Stimulated activated naive B cell treated with anti-CD40 and anti-IgM and Interleukin-4, amounts not matched to agents 10 μg/mL and 1 μg/mL and 100 μg/mL, for 72 hours (primary cell): Measurements from ENCODE around the gene SULT1C2.

ENCODE experiments used
- ATAC-seq, 2 donors: fragments of 150-1000 bp; cut with Tn5 transposase; replicated peaks; 2 replicates each; pipeline ENCODE4 v1.10.0; 2021; ENCODE audit warnings: moderate library complexity in 1 of 2
- DNase-seq: peaks from one replicate; pipeline ENCODE4 v3.0.0; 2021
- H3K27ac Mint-ChIP-seq: one replicate; pipeline ENCODE4 v1.8.0; 2022; ENCODE audit warnings: mild to moderate bottlenecking, mixed read lengths
- H3K27me3 Mint-ChIP-seq, 2 donors: one replicate each; pipeline ENCODE4 v1.8.0; 2022; ENCODE audit warnings: mixed read lengths in 2 of 2
- H3K36me3 Mint-ChIP-seq, 2 donors: one replicate each; pipeline ENCODE4 v1.8.0; 2022; ENCODE audit warnings: mixed read lengths in 2 of 2, mild to moderate bottlenecking in 1 of 2
- H3K4me1 Mint-ChIP-seq, 2 donors: one replicate each; pipeline ENCODE4 v1.8.0; 2022; ENCODE audit warnings: mixed read lengths in 2 of 2, mild to moderate bottlenecking in 1 of 2
- H3K4me3 Mint-ChIP-seq, 2 donors: one replicate each; pipeline ENCODE4 v1.8.0; 2022; ENCODE audit warnings: mild to moderate bottlenecking in 2 of 2, mixed read lengths in 2 of 2, moderate library complexity in 1 of 2
- H3K9me3 Mint-ChIP-seq, 2 donors: one replicate each; pipeline ENCODE4 v1.8.0; 2022; ENCODE audit warnings: mixed read lengths in 2 of 2, mild to moderate bottlenecking in 1 of 2

The SULT1C2 gene

DNA sequence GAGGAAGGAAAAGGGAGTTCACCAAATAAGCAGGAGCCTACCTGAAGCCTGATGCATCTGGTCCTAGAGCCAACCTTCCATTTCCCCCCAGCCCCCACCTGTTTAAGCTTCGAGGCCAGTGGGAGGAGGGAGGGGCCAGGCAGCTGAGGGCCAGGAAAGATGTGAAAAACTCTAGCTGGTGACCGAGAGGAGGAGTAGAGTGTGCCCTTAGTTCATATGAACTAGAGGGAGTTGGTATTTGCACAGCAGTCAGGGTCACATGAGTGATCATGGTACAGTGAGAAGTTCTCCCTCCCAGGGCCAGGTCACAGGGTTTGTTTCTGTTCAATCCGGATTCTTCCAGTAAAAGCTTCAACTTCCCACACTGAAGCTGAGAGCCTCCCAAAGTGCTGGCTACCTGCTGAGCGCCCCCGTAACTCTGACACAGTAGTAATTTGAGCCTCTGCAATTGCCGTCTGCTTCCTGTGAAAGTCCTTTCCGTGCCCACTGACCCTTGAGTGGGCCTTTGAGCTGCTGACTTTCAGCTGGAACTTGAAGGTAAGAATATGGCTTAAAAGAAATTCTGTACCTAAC is at the start of gene SULT1C2:
Gene SULT1C2, plus strand, starts transcription at position 362 of the 573 bp plus-strand sequence. CDS start 4,773 bp downstream, outside the sequence.
- peaks cover 11 to 19% of the 10 kb centered on the region in 2 donors for H3K27me3 Mint-ChIP-seq
- DNase-seq, result no peak
- no peak within 1 kb of the TSS for H3K27ac Mint-ChIP-seq

DNA sequence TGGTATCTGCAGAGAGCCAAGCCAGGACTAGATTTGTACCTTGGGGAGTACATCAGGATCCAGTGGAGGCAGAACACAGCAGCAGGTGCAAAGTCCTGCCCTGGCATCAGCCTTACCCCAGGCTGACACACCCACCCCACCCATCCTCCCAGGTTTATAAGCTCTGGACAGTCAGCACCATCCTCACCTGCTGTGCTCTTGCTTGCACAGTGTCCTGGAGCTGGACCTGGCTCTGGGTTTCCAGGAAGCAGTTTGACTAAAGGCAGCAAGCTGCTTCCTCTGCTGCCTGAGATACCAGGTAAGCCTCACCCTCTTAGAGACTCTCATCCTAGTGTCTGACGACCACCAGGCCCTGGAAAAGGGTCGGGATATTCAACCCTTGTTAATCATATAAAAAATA is 48.9 kb upstream of the SULT1C2 start, which contains the start of gene SULT1C3:
Gene SULT1C3, plus strand, starts transcription at position 183 of the 400 bp plus-strand sequence. CDS start 7,227 bp downstream, outside the sequence.
- Mint-ChIP-seq H3K4me3 (no peak within 1 kb of the TSS), H3K4me1 (no peaks in the 10 kb centered on the region), H3K36me3 (no peaks in the 10 kb centered on the region), H3K27me3 (no peaks in the 10 kb centered on the region), H3K9me3 (peaks cover 0 to 7% of the 10 kb centered on the region in 2 donors), H3K27ac (no peak within 1 kb of the TSS)
- no peak for ATAC-seq
- no peak for DNase-seq

More for the DNA sequence above, at the start of gene SULT1C2:
- H3K36me3 Mint-ChIP-seq, result no peaks in the 10 kb centered on the region
- H3K9me3 Mint-ChIP-seq, result peaks cover 1 to 4% of the 10 kb centered on the region in 2 donors
- H3K4me1 Mint-ChIP-seq, result no peaks in the 10 kb centered on the region
- H3K4me3 Mint-ChIP-seq, result no peak within 1 kb of the TSS
- no peak for ATAC-seq

DNA sequence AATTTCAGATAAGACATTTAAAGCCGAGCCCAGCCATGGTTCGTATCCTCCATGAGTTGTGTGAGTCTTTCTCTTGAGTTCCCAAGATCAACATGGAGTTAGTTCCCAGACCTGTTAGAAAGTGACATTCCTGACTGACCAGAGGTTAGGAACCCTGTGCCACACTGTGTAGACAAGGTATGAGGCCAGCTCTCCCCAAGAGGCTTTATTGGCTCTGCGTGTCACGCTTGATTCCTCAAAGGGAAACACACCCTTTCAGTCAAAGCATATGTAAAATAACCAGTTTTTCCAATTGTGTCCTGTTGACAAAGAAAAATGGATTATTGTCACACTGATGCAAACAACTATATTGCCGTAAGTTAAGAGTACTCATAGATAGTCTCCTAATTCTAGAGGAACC is 47.7 kb upstream of the SULT1C2 start:
- ATAC-seq, result no peak
- Mint-ChIP-seq H3K4me3 (no peak overlapping the region), H3K9me3 (peaks cover 4 to 6% of the 10 kb centered on the region in 2 donors), H3K27ac (no peak overlapping the region), H3K36me3 (no peaks in the 10 kb centered on the region), H3K4me1 (no peaks in the 10 kb centered on the region), H3K27me3 (no peaks in the 10 kb centered on the region)
- DNase-seq, result no peak

DNA sequence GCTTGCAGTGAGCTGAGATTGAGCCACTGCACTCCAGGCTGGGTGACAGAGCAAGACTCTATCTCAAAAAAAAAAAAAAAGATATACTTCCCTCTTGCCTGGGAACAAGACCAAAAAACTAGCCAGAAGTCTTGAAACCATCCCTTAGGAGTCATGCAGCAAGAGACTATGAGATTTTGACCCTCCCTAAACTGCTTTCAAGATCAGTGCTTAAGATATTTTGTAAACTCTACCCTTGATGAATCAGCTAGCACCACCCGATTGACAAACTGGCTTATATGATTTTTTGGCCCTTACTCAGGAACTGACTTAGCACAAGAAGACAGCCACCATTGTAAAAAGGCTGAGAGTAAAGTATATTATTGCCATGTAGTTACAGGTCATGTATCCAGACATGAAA is 45.1 kb upstream of the SULT1C2 start:
- Mint-ChIP-seq H3K27ac (no peak overlapping the region), H3K9me3 (peaks cover 0 to 7% of the 10 kb centered on the region in 2 donors), H3K4me1 (no peaks in the 10 kb centered on the region), H3K4me3 (no peak overlapping the region), H3K36me3 (no peaks in the 10 kb centered on the region), H3K27me3 (no peaks in the 10 kb centered on the region)
- DNase-seq, result no peak
- no peak for ATAC-seq

DNA sequence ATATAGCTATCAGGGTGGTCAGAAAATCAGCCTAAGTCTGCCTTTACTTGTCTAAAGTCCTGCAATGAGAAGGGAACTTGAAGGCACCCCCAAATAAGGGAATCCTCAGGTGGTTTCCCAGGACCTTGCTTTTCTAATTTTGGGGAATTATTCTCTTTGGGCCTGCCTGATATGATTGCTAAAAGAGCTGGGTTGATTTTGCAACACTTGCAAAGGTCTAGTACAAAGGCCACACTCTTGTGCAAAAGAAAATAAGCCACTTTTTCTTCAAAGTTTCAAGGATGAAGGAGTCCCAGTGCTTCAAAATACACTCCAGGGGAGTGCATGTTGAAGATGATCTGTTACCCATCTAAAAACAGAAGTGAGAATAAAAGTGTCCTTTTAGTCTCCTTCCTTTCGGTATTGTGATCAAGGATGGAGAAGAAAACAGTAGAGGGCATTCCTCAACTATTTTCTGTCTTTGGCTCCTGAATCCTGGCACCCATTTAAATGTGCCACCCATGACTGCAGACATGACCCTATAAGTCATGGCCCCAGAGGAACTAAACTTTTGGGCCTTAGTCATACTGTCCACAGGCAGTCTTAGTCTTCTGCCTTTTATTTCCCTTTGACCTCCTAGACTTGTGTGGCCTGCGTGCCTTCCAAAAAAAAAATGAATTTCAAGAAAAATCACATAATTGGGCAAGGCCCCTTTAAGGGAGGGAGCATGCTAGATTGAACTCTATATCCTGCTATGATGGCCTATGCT is 43.9 kb upstream of the SULT1C2 start:
- no peaks in the 10 kb centered on the region for H3K4me1 Mint-ChIP-seq
- no peak overlapping the region for H3K27ac Mint-ChIP-seq
- DNase-seq (no peak), ATAC-seq (no peak)
- no peak overlapping the region for H3K4me3 Mint-ChIP-seq
- H3K27me3 Mint-ChIP-seq, result no peaks in the 10 kb centered on the region
- no peaks in the 10 kb centered on the region for H3K36me3 Mint-ChIP-seq
- peaks cover 0 to 7% of the 10 kb centered on the region in 2 donors for H3K9me3 Mint-ChIP-seq

DNA sequence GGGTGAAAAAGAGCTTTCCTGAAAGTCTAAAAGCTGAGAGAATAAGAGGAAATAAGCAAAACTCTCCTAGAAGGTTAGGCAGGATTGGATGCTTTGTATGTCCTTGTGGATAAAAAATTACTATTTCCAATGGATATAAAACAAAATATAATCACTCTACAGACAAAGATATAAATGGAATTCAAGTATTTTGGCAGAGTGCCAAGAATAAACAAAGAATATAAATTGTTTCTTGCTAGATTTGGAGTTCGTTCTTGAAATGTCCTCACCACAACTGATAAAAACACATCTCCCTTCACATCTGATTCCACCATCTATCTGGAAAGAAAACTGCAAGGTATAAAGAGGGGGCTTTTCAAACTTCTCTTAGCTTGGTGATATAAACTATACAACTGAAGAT is 35.6 kb upstream of the SULT1C2 start:
- H3K4me1 Mint-ChIP-seq, result no peaks in the 10 kb centered on the region
- peaks cover 0 to 7% of the 10 kb centered on the region in 2 donors for H3K27me3 Mint-ChIP-seq
- H3K27ac Mint-ChIP-seq, result no peak overlapping the region
- DNase-seq (no peak), ATAC-seq (no peak)
- no peaks in the 10 kb centered on the region for H3K36me3 Mint-ChIP-seq
- H3K4me3 Mint-ChIP-seq, result no peak overlapping the region
- no peaks in the 10 kb centered on the region for H3K9me3 Mint-ChIP-seq

DNA sequence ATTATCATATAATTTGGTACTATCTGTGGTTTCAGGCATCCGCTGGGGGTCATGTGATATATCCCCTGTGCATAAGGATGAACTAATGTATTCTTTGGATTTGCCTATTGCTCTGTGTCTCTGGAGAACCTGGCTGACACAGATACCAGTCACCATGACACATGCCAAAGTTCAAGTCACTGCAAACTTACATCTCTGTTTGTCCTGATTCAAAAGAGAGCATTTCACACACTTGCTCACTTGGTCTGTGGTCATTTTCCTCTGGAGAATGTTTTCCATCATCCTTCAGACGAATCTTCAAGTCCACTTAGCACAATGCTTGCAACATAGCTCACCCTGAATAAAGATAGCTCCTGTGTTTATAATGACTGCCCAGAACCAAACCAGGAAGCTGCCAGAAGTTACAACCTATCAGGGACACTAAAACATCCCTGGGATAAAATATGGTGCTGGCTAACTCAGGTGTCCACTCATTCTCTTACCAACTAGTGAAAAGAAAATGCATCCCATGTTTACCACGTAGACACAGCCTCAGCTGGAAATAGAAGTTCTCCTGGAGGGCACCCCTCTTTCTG is 30.9 kb upstream of the SULT1C2 start:
- no peak overlapping the region for H3K4me3 Mint-ChIP-seq
- no peak for ATAC-seq
- no peaks in the 10 kb centered on the region for H3K4me1 Mint-ChIP-seq
- H3K27me3 Mint-ChIP-seq, result peaks cover 0 to 1% of the 10 kb centered on the region in 2 donors
- H3K36me3 Mint-ChIP-seq, result no peaks in the 10 kb centered on the region
- no peak for DNase-seq
- H3K9me3 Mint-ChIP-seq, result no peaks in the 10 kb centered on the region
- no peak overlapping the region for H3K27ac Mint-ChIP-seq

DNA sequence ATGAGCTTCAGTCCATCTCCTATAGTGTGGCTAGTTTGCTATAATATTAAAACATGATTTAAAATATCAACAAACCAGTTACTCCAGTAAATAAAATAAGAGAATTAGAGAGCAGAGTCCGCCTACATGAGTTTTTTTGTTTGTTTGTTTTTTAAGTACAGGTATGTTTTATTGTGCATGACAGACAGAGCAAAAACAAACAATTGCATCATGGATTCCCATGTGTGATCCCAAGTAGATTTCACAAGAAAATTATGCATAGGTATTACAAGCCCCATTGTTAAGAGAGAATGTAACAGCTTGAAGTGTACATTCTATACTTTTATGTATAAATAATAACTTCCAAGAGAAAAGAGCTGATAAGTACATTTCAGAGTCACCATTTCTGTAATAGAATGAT is 27.9 kb upstream of the SULT1C2 start:
- no peaks in the 10 kb centered on the region for H3K27me3 Mint-ChIP-seq
- no peak overlapping the region for H3K4me3 Mint-ChIP-seq
- ATAC-seq (no peak), DNase-seq (no peak)
- H3K27ac Mint-ChIP-seq, result no peak overlapping the region
- no peaks in the 10 kb centered on the region for H3K36me3 Mint-ChIP-seq
- H3K9me3 Mint-ChIP-seq, result no peaks in the 10 kb centered on the region
- no peaks in the 10 kb centered on the region for H3K4me1 Mint-ChIP-seq

DNA sequence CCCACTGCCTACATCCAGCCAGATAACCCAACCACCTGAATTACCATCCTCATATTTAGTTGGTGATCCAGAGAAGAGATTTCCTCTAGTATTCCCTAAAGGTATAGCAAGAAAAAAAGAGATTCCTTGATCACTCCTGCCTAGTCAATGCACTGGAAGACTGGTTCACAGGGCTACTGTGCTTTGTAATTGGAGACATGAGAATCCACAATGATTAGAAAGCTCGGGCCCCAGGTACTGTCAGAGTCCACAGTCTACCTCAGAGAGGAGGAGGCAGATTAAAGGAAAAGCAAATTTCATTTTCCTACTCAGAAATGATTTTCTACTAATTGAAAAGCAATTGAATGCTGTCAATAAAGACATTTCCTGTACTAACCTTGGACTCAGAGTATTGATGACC is 26.7 kb upstream of the SULT1C2 start:
- no peak for DNase-seq
- H3K27me3 Mint-ChIP-seq, result no peaks in the 10 kb centered on the region
- H3K27ac Mint-ChIP-seq, result no peak overlapping the region
- H3K9me3 Mint-ChIP-seq, result no peaks in the 10 kb centered on the region
- H3K4me3 Mint-ChIP-seq, result no peak overlapping the region
- H3K4me1 Mint-ChIP-seq, result no peaks in the 10 kb centered on the region
- no peaks in the 10 kb centered on the region for H3K36me3 Mint-ChIP-seq
- ATAC-seq, result no peak

DNA sequence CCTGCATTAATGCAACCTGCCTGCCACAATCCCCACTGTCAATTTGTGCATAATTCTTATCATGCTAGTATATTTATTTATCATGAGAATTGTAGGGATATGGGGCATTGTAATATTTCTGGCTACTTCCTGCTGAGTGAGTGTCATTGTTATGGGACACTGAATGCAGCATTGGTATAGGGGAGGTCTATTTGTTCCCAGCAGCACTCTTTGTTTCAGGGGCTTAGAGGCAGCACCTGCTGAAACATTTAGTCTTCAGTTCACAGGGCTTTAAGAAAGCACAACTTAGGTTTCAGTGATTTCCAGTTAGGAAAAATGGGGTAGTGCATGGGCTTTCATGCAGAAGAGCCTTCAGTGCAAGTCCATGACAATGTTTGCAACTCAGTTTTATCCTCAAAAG is 25.3 kb upstream of the SULT1C2 start:
- no peaks in the 10 kb centered on the region for H3K36me3 Mint-ChIP-seq
- no peak for ATAC-seq
- no peak overlapping the region for H3K4me3 Mint-ChIP-seq
- no peaks in the 10 kb centered on the region for H3K4me1 Mint-ChIP-seq
- H3K27ac Mint-ChIP-seq, result no peak overlapping the region
- no peak for DNase-seq
- no peaks in the 10 kb centered on the region for H3K27me3 Mint-ChIP-seq
- H3K9me3 Mint-ChIP-seq, result no peaks in the 10 kb centered on the region

DNA sequence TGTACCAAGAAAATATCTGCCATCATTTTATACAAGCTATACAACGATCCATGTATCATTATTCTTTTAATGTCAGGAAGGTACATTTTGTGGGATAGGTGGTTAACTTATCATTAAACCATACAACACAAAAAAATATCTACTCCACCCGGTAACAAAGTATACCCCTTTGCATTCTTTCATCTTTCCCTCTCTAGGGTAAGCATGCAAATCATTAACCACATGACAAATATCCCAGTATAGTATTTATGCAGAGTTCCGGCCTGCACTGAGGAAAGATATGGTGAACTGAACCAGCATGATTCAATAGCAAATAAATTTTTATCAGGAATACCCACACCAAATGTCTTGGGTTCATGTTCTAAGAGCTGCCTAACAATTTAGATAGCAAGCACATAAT is 22.5 kb upstream of the SULT1C2 start:
- Mint-ChIP-seq H3K27ac (no peak overlapping the region), H3K36me3 (no peaks in the 10 kb centered on the region), H3K4me3 (no peak overlapping the region), H3K9me3 (no peaks in the 10 kb centered on the region), H3K4me1 (no peaks in the 10 kb centered on the region), H3K27me3 (peaks cover 4 to 13% of the 10 kb centered on the region in 2 donors)
- ATAC-seq (no peak), DNase-seq (no peak)

DNA sequence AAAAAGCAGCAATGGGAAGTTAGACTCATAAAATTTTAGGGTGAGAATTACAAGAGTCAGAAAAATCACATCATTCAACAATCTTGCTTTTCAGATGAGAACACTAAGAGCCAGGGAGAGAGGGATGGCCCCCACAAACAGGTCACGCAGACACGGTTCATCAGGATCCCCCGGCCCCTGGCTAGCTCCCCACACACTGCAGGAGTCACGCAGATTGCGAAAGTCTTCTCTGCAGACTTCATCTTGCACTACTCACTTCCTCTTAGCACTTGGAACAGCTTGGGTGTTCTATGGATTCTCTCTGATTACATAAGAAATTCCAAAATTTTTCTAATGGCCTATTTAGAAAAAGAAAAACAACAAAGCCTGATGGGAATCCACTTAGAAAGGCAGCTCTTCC is 21.6 kb upstream of the SULT1C2 start:
- no peaks in the 10 kb centered on the region for H3K9me3 Mint-ChIP-seq
- no peak overlapping the region for H3K4me3 Mint-ChIP-seq
- DNase-seq (no peak), ATAC-seq (no peak)
- no peaks in the 10 kb centered on the region for H3K4me1 Mint-ChIP-seq
- H3K27ac Mint-ChIP-seq, result no peak overlapping the region
- H3K27me3 Mint-ChIP-seq, result peaks cover 4 to 13% of the 10 kb centered on the region in 2 donors
- no peaks in the 10 kb centered on the region for H3K36me3 Mint-ChIP-seq

DNA sequence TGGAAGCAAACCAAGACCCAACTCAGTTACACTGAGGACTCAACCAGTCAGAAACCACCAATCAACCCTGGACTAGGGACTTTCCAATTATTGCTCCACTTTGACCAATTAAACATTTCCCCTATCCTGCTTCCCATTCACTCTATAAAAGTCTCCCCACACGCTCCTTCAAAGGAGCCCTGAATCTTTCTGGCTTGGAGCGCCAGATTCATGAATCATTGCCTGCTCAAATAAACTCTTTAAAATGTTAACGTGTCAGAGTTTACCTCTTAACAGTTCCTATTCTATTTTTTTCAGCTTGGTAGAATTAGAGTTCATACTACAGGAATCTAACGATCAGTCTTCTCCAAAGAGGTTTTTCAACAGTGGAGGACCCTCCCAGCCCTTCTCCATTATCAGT is 20.7 kb upstream of the SULT1C2 start:
- Mint-ChIP-seq H3K4me1 (no peaks in the 10 kb centered on the region), H3K36me3 (no peaks in the 10 kb centered on the region), H3K27ac (no peak overlapping the region), H3K4me3 (no peak overlapping the region), H3K27me3 (peaks cover 4 to 13% of the 10 kb centered on the region in 2 donors), H3K9me3 (no peaks in the 10 kb centered on the region)
- DNase-seq, result no peak
- ATAC-seq, result no peak

DNA sequence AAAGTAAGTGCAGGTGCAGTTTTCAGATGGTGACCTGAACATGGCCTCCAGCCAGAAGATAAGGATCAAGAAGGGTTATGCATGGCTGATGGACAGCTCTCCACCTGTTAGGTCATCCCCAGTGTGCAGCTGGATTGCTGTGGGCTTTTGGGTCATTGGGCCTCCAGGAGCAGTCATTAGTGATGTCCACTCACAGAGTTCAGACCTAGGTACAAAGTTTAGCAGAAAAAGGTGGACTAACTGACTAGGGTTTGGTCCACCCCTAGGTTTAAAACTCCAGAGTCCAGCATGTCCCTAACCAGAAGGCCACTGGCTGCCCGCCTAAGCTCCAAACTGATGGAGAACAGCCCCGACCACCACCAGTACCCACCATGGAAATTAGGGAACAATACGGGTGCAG is 18.3 kb upstream of the SULT1C2 start:
- H3K27me3 Mint-ChIP-seq, result peaks cover 4 to 13% of the 10 kb centered on the region in 2 donors
- DNase-seq, result no peak
- H3K9me3 Mint-ChIP-seq, result no peaks in the 10 kb centered on the region
- H3K36me3 Mint-ChIP-seq, result no peaks in the 10 kb centered on the region
- no peak overlapping the region for H3K4me3 Mint-ChIP-seq
- no peak for ATAC-seq
- H3K4me1 Mint-ChIP-seq, result no peaks in the 10 kb centered on the region
- no peak overlapping the region for H3K27ac Mint-ChIP-seq
